GM23338 (cell line): ENCODE results near the gene ID4. TPM values are rescaled to one million over a fixed set of nuclear protein-coding genes. Genes with fewer than 3 reads are reported as not detected.

Source experiments
- ATAC-seq: fragments of 200-7000 bp; cut with Tn5 transposase; 3 replicates; pipeline ENCODE4 v1.9.1; 2020
- DNase-seq: peaks from one replicate; pipeline ENCODE4 v3.0.0-alpha.2; 2015; ENCODE audit warnings: low spot score
- H2AFZ ChIP-seq: fragments of 200-600 bp; sonication (generic); 2 replicates; pipeline ENCODE4 v1.8.0; 2016; ENCODE audit warnings: antibody characterized with exemption, mild to moderate bottlenecking, moderate library complexity
- H3F3A ChIP-seq: fragments of 200-600 bp; sonication (generic); replicated peaks from 2 replicates; pipeline ENCODE4 v1.8.0; 2017; ENCODE audit warnings: antibody characterized with exemption, mixed run types, low read depth
- H3K27ac ChIP-seq: fragments of 200-600 bp; sonication (generic); 2 replicates; pipeline ENCODE4 v1.6.1; 2016; ENCODE audit warnings: low read depth
- H3K27me3 ChIP-seq: fragments of 200-600 bp; sonication (generic); 2 replicates; pipeline ENCODE4 v1.8.0; 2016; ENCODE audit warnings: mild to moderate bottlenecking, mixed run types, moderate library complexity; ENCODE audit not compliant: insufficient read depth
- H3K36me3 ChIP-seq: fragments of 200-600 bp; sonication (generic); 2 replicates; pipeline ENCODE4 v1.8.0; 2016; ENCODE audit warnings: mild to moderate bottlenecking; ENCODE audit not compliant: insufficient read depth
- H3K4me1 ChIP-seq: fragments of 200-600 bp; sonication (generic); 2 replicates; pipeline ENCODE4 v1.8.0; 2016; ENCODE audit warnings: mild to moderate bottlenecking, moderate library complexity; ENCODE audit not compliant: insufficient read depth
- H3K4me2 ChIP-seq: fragments of 200-600 bp; sonication (generic); 2 replicates; pipeline ENCODE4 v1.7.1; 2017; ENCODE audit warnings: mixed run types
- H3K4me3 ChIP-seq: fragments of 200-600 bp; sonication (generic); 2 replicates; pipeline ENCODE4 v1.6.1; 2016; ENCODE audit warnings: mixed run types
- H3K79me2 ChIP-seq: fragments of 200-600 bp; sonication (generic); replicated peaks from 2 replicates; pipeline ENCODE4 v1.8.0; 2017; ENCODE audit warnings: mild to moderate bottlenecking; ENCODE audit not compliant: insufficient read depth
- H3K9me2 ChIP-seq: fragments of 200-600 bp; sonication (generic); 2 replicates; pipeline ENCODE4 v1.8.0; 2017; ENCODE audit not compliant: insufficient read depth
- H4K20me1 ChIP-seq: fragments of 200-600 bp; sonication (generic); replicated peaks from 2 replicates; pipeline ENCODE4 v1.8.0; 2017; ENCODE audit warnings: mild to moderate bottlenecking; ENCODE audit not compliant: insufficient read depth
- H3K27ac Mint-ChIP-seq: 2 replicates; pipeline ENCODE4 v1.8.0; 2020; ENCODE audit warnings: inconsistent platforms, mild to moderate bottlenecking, moderate library complexity, mixed read lengths
- H3K27me3 Mint-ChIP-seq: 3 replicates; pipeline ENCODE4 v1.8.0; 2022; ENCODE audit warnings: low read depth, mild to moderate bottlenecking, moderate library complexity, mixed read lengths, inconsistent platforms; ENCODE audit not compliant: insufficient read depth, poor library complexity
- H3K36me3 Mint-ChIP-seq: 3 replicates; pipeline ENCODE4 v1.8.0; 2021; ENCODE audit warnings: low read depth, mild to moderate bottlenecking, inconsistent platforms, moderate library complexity, mixed read lengths
- H3K4me1 Mint-ChIP-seq: 3 replicates; pipeline ENCODE4 v1.8.0; 2020; ENCODE audit warnings: mild to moderate bottlenecking, inconsistent platforms, mixed read lengths
- H3K4me3 Mint-ChIP-seq: 3 replicates; pipeline ENCODE4 v1.8.0; 2021; ENCODE audit warnings: moderate library complexity, mild to moderate bottlenecking, inconsistent platforms, mixed read lengths
- H3K9me3 Mint-ChIP-seq: 3 replicates; pipeline ENCODE4 v1.8.0; 2020; ENCODE audit warnings: moderate library complexity, mild to moderate bottlenecking, inconsistent platforms, mixed read lengths
- EZH2 ChIP-seq: fragments of 200-600 bp; sonication (generic); IDR thresholded peaks from one replicate; pipeline ENCODE4 v1.8.0; 2017; ENCODE audit warnings: antibody characterized with exemption, mild to moderate bottlenecking, low read depth; ENCODE audit not compliant: unreplicated experiment
- JUNB ChIP-seq: IDR thresholded peaks from one replicate; pipeline ENCODE4 v1.6.1; 2016; ENCODE audit warnings: antibody characterized with exemption; ENCODE audit not compliant: unreplicated experiment
- NANOG ChIP-seq: IDR thresholded peaks from 2 replicates; pipeline ENCODE4 v1.6.1; 2016; ENCODE audit warnings: antibody characterized with exemption, borderline replicate concordance
- POLR2AphosphoS5 ChIP-seq: IDR thresholded peaks from 2 replicates; pipeline ENCODE4 v1.6.1; 2016; ENCODE audit warnings: antibody characterized with exemption, low read depth
- REST ChIP-seq: IDR thresholded peaks from one replicate; pipeline ENCODE4 v1.6.1; 2018; ENCODE audit warnings: antibody characterized with exemption; ENCODE audit not compliant: unreplicated experiment
- STAT1 ChIP-seq: IDR thresholded peaks from one replicate; pipeline ENCODE4 v1.6.1; 2016; ENCODE audit warnings: antibody characterized with exemption; ENCODE audit not compliant: unreplicated experiment
- ZNF331 ChIP-seq: fragments of 250-450 bp; sonication (Bioruptor Pico); IDR thresholded peaks from 2 replicates; pipeline ENCODE4 v1.5.0; 2020; ENCODE audit warnings: low read depth, mild to moderate bottlenecking, moderate library complexity
- polyA plus RNA-seq: library from polyadenylated mRNA; unstranded; fragments of >200 nt; fragmentation: Nextera tagmentation; extraction: Ambion mirVana; gene quantifications from 2 replicates; pipeline ENCODE4 v1.2.1, GENCODE V29; 2016
- total RNA-seq: library from RNA; depleted of rRNA; stranded (reverse); fragments of >200 nt; shearing (Covaris generic); gene quantifications from 2 replicates; pipeline ENCODE4 v1.2.3, GENCODE V29; 2014
- TF ChIP-seq, protein P1 (sequence below), 2 experiments: fragments of 200-600 bp in 1 of 2; sonication (generic) in 1 of 2; conservative IDR thresholded peaks; 2 replicates each; pipeline versions ENCODE4 v1.5.1 to v1.6.1; 2016 to 2017; ENCODE audit warnings: antibody characterized with exemption in 2 of 2, low read depth in 2 of 2, mild to moderate bottlenecking in 2 of 2, moderate library complexity in 1 of 2
- TF ChIP-seq, protein P2 (sequence below): fragments of 250-450 bp; sonication (Bioruptor Pico); IDR thresholded peaks from 2 replicates; pipeline ENCODE4 v1.5.0; 2020; ENCODE audit warnings: mild to moderate bottlenecking, moderate library complexity

Gene ID4
- total and polyA plus RNA-seq, 2 experiments from 2014 or later = 3.7 to 7.0 TPM

DNA sequence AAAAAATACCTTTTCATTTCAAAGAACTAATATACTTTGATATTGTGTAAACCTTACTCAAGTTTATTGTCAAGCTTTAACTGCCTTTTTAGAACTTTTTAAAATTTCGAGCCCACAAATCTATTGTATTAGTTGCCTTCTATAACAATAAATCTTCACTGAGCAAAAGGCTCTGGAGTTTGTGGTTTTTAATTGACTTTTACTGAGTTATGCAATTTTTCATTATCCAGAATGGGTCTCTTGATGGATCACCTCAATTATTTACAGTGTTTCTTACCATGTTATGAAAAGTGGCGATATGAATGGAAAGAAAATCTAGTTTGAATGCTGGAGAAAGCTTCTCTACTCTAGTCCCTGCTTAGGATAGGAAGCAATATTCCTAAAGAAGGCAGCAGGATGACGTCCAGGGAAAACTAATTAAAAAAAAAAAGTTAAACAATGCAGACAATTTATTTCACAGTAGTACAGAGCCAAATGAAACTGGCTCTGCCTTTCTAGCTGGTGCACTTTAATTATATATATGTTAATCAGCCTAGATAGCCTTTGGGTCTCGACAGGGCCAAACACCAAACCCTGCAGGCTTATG is 5.0 kb downstream of the ID4 start:
- no peak overlapping the region for H3K27ac Mint-ChIP-seq
- ATAC-seq (no peak), DNase-seq (no peak)
- Histone ChIP-seq H4K20me1 (no peaks in the 10 kb centered on the region), H3K27ac (no peak overlapping the region), H2AFZ (no peak overlapping the region), H3K4me2 (0 out of 2 replicates have a peak overlapping the region, but pooled peaks have one; percentile 2), H3K9me2 (no peaks in the 10 kb centered on the region), H3K27me3 (peaks cover 28% of the 10 kb centered on the region), H3K36me3 (no peaks in the 10 kb centered on the region), H3K4me3 (no peak overlapping the region), H3K79me2 (no peaks in the 10 kb centered on the region), H3K4me1 (peaks cover 35% of the 10 kb centered on the region), H3F3A (no peaks in the 10 kb centered on the region)
- no peak for TF ChIP-seq JUNB
- TF ChIP-seq EZH2 = no peak
- TF ChIP-seq REST = no peak
- TF ChIP-seq POLR2AphosphoS5 = no peak
- no peak for TF ChIP-seq ZNF331 (CRISPR knock-in tag)
- TF ChIP-seq, protein P1, sequence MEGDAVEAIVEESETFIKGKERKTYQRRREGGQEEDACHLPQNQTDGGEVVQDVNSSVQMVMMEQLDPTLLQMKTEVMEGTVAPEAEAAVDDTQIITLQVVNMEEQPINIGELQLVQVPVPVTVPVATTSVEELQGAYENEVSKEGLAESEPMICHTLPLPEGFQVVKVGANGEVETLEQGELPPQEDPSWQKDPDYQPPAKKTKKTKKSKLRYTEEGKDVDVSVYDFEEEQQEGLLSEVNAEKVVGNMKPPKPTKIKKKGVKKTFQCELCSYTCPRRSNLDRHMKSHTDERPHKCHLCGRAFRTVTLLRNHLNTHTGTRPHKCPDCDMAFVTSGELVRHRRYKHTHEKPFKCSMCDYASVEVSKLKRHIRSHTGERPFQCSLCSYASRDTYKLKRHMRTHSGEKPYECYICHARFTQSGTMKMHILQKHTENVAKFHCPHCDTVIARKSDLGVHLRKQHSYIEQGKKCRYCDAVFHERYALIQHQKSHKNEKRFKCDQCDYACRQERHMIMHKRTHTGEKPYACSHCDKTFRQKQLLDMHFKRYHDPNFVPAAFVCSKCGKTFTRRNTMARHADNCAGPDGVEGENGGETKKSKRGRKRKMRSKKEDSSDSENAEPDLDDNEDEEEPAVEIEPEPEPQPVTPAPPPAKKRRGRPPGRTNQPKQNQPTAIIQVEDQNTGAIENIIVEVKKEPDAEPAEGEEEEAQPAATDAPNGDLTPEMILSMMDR (conservative IDR thresholded peaks at IDR 0.05; ENCODE audit: low read depth in 2 of 2) = no peak
- no peak for TF ChIP-seq STAT1
- TF ChIP-seq NANOG = no peak
- H3K4me1 Mint-ChIP-seq = peaks cover 44% of the 10 kb centered on the region
- no peaks in the 10 kb centered on the region for H3K9me3 Mint-ChIP-seq
- H3K36me3 Mint-ChIP-seq = peaks cover 3% of the 10 kb centered on the region; the same call in 1 of the 3 replicates
- no peak overlapping the region for H3K4me3 Mint-ChIP-seq
- H3K27me3 Mint-ChIP-seq = peaks cover 21% of the 10 kb centered on the region

- H3K9me2 ChIP-seq = no peaks in the 10 kb centered on the region
- Mint-ChIP-seq H3K27ac (no peak overlapping the region), H3K4me1 (peaks cover 39% of the 10 kb centered on the region), H3K9me3 (no peaks in the 10 kb centered on the region), H3K27me3 (peaks cover 10% of the 10 kb centered on the region), H3K36me3 (peaks cover 2% of the 10 kb centered on the region; the same call in 1 of the 3 replicates), H3K4me3 (no peak overlapping the region)
- no peak overlapping the region for H2AFZ ChIP-seq
- no peaks in the 10 kb centered on the region for H3F3A ChIP-seq
- H3K4me2 ChIP-seq = no peak overlapping the region
- peaks cover 31% of the 10 kb centered on the region for H3K4me1 ChIP-seq
- H3K27me3 ChIP-seq = peaks cover 12% of the 10 kb centered on the region
- H3K27ac ChIP-seq = no peak overlapping the region
- ATAC-seq (no peak), DNase-seq (no peak)
- no peaks in the 10 kb centered on the region for H3K79me2 ChIP-seq
- no peaks in the 10 kb centered on the region for H4K20me1 ChIP-seq
- H3K36me3 ChIP-seq = no peaks in the 10 kb centered on the region
- H3K4me3 ChIP-seq = no peak overlapping the region
- TF ChIP-seq ZNF331 (CRISPR knock-in tag) = no peak
- no peak for TF ChIP-seq STAT1
- TF ChIP-seq, protein P2, sequence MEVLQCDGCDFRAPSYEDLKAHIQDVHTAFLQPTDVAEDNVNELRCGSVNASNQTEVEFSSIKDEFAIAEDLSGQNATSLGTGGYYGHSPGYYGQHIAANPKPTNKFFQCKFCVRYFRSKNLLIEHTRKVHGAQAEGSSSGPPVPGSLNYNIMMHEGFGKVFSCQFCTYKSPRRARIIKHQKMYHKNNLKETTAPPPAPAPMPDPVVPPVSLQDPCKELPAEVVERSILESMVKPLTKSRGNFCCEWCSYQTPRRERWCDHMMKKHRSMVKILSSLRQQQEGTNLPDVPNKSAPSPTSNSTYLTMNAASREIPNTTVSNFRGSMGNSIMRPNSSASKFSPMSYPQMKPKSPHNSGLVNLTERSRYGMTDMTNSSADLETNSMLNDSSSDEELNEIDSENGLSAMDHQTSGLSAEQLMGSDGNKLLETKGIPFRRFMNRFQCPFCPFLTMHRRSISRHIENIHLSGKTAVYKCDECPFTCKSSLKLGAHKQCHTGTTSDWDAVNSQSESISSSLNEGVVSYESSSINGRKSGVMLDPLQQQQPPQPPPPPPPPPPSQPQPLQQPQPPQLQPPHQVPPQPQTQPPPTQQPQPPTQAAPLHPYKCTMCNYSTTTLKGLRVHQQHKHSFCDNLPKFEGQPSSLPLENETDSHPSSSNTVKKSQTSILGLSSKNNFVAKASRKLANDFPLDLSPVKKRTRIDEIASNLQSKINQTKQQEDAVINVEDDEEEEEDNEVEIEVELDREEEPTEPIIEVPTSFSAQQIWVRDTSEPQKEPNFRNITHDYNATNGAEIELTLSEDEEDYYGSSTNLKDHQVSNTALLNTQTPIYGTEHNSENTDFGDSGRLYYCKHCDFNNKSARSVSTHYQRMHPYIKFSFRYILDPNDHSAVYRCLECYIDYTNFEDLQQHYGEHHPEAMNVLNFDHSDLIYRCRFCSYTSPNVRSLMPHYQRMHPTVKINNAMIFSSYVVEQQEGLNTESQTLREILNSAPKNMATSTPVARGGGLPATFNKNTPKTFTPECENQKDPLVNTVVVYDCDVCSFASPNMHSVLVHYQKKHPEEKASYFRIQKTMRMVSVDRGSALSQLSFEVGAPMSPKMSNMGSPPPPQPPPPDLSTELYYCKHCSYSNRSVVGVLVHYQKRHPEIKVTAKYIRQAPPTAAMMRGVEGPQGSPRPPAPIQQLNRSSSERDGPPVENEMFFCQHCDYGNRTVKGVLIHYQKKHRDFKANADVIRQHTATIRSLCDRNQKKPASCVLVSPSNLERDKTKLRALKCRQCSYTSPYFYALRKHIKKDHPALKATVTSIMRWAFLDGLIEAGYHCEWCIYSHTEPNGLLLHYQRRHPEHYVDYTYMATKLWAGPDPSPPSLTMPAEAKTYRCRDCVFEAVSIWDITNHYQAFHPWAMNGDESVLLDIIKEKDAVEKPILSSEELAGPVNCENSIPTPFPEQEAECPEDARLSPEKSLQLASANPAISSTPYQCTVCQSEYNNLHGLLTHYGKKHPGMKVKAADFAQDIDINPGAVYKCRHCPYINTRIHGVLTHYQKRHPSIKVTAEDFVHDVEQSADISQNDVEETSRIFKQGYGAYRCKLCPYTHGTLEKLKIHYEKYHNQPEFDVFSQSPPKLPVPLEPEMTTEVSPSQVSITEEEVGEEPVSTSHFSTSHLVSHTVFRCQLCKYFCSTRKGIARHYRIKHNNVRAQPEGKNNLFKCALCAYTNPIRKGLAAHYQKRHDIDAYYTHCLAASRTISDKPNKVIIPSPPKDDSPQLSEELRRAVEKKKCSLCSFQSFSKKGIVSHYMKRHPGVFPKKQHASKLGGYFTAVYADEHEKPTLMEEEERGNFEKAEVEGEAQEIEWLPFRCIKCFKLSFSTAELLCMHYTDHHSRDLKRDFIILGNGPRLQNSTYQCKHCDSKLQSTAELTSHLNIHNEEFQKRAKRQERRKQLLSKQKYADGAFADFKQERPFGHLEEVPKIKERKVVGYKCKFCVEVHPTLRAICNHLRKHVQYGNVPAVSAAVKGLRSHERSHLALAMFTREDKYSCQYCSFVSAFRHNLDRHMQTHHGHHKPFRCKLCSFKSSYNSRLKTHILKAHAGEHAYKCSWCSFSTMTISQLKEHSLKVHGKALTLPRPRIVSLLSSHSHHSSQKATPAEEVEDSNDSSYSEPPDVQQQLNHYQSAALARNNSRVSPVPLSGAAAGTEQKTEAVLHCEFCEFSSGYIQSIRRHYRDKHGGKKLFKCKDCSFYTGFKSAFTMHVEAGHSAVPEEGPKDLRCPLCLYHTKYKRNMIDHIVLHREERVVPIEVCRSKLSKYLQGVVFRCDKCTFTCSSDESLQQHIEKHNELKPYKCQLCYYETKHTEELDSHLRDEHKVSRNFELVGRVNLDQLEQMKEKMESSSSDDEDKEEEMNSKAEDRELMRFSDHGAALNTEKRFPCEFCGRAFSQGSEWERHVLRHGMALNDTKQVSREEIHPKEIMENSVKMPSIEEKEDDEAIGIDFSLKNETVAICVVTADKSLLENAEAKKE (CRISPR knock-in tag) = no peak
Observed at GRCh38 chr6:19844689-19845088, 7.5 kb downstream of the ID4 start.
